GM12878 (cell line): ENCODE data around the gene HSF2BP. TPM values are rescaled to one million over a fixed set of nuclear protein-coding genes. Genes with fewer than 3 reads are reported as not detected.

Source experiments
- ATAC-seq: fragments of 200-7000 bp; cut with Tn5 transposase; 3 replicates; pipeline ENCODE4 v1.9.1; 2020; ENCODE audit warnings: mild to moderate bottlenecking, moderate library complexity
- BruUV-seq: library from RNA; stranded (reverse); fragments of 400-500 nt; replicated peaks from 2 replicates; lab custom pipeline; 2021; lab: Mats Ljungman, UMichigan
- CTCF ChIA-PET: fragments of 300-600 bp; sonication (Branson Sonifier 250); formaldehyde crosslinking; extraction: SDS; loops from one replicate; lab custom pipeline; 2021; ENCODE audit warnings: inconsistent platforms; lab: Yijun Ruan, JAX
- POLR2A ChIA-PET: fragments of 350-600 bp; formaldehyde crosslinking; extraction: SDS; loops from one replicate; lab custom pipeline; 2021; ENCODE audit warnings: inconsistent platforms; lab: Charles Lee
- RAD21 ChIA-PET: fragments of 300-600 bp; sonication (Branson Sonifier 250); formaldehyde crosslinking; loops from one replicate; lab custom pipeline; 2023; ENCODE audit warnings: antibody characterized with exemption; ENCODE audit not compliant: unreplicated experiment; lab: Charles Lee
- SMC1A ChIA-PET: fragments of 300-600 bp; sonication (Branson Sonifier 250); formaldehyde crosslinking; loops from one replicate; lab custom pipeline; 2023; ENCODE audit not compliant: unreplicated experiment, uncharacterized antibody; lab: Charles Lee
- DNase-seq: peaks from one replicate; pipeline ENCODE4 v3.0.0-alpha.2; 2011; ENCODE audit warnings: low read depth, low spot score
- FAIRE-seq: peaks from 3 replicates; lab custom pipeline; 2011; peaks lifted over from hg19 to GRCh38; lab: Jason Lieb, UNC
- H2AFZ ChIP-seq: 2 replicates; pipeline ENCODE4 v1.6.0; 2011; ENCODE audit warnings: low read depth, low read length, control low read depth; ENCODE audit not compliant: control insufficient read depth
- H3K27ac ChIP-seq: 2 replicates; pipeline ENCODE4 v1.5.1; 2011; ENCODE audit warnings: control low read depth; ENCODE audit not compliant: control insufficient read depth, insufficient read depth
- H3K27me3 ChIP-seq, 2 experiments: replicated peaks in 1 of 2; 2 replicates each; pipeline versions ENCODE4 v1.6.0 to v1.6.1; 2011; ENCODE audit warnings: low read length in 1 of 2; ENCODE audit not compliant: control insufficient read depth in 2 of 2, insufficient read depth in 2 of 2
- H3K36me3 ChIP-seq, 2 experiments: 2 replicates each; pipeline ENCODE4 v1.5.1; 2011; ENCODE audit warnings: low read length in 1 of 2; ENCODE audit not compliant: control insufficient read depth in 2 of 2, insufficient read depth in 2 of 2
- H3K4me1 ChIP-seq: 2 replicates; pipeline ENCODE4 v1.6.1; 2011; ENCODE audit warnings: mild to moderate bottlenecking, low read length, moderate library complexity, mixed read lengths; ENCODE audit not compliant: control insufficient read depth, insufficient read depth
- H3K4me2 ChIP-seq: 2 replicates; pipeline ENCODE4 v1.6.0; 2011; ENCODE audit warnings: control low read depth; ENCODE audit not compliant: control insufficient read depth, insufficient read depth
- H3K4me3 ChIP-seq: fragments of 200-600 bp; sonication (generic); 2 replicates; pipeline ENCODE4 v1.5.1; 2016
- H3K79me2 ChIP-seq: 2 replicates; pipeline ENCODE4 v1.6.0; 2011; ENCODE audit warnings: low read length; ENCODE audit not compliant: control insufficient read depth, insufficient read depth
- H3K9ac ChIP-seq: 2 replicates; pipeline ENCODE4 v1.8.0; 2011; ENCODE audit warnings: low read length, control low read depth, mixed read lengths; ENCODE audit not compliant: control insufficient read depth, insufficient read depth
- H3K9me3 ChIP-seq: replicated peaks from 3 replicates; pipeline ENCODE4 v1.5.1; 2011; ENCODE audit warnings: mild to moderate bottlenecking, low read length; ENCODE audit not compliant: control insufficient read depth, insufficient read depth
- H4K20me1 ChIP-seq: 2 replicates; pipeline ENCODE4 v1.6.0; 2011; ENCODE audit not compliant: control insufficient read depth, insufficient read depth
- EGR1 ChIP-seq, 2 experiments: IDR thresholded peaks; 1 replicate in 1 of 2; 2 replicates in 1 of 2; pipeline ENCODE4 v1.6.1; 2011 to 2012; ENCODE audit warnings: low read depth in 2 of 2, low read length in 2 of 2, borderline replicate concordance in 1 of 2, mild to moderate bottlenecking in 1 of 2, moderate library complexity in 1 of 2
- MEF2A ChIP-seq: IDR thresholded peaks from 2 replicates; pipeline ENCODE4 v1.6.1; 2011; ENCODE audit warnings: low read depth, mild to moderate bottlenecking, low read length, moderate library complexity; ENCODE audit not compliant: insufficient read depth
- NR2C1 ChIP-seq: fragments of 450-650 bp; IDR thresholded peaks from 2 replicates; pipeline ENCODE4 v1.6.1; 2017; ENCODE audit warnings: antibody characterized with exemption, mild to moderate bottlenecking, moderate library complexity
- POLR2AphosphoS2 ChIP-seq: IDR thresholded peaks from 2 replicates; pipeline ENCODE4 v1.6.1; 2011; ENCODE audit warnings: low read depth, mild to moderate bottlenecking, low read length, improper control_type of control experiment, moderate library complexity
- RAD51 ChIP-seq: fragments of 450-650 bp; IDR thresholded peaks from 2 replicates; pipeline ENCODE4 v1.6.1; 2016; ENCODE audit warnings: moderate library complexity, mild to moderate bottlenecking, inconsistent platforms
- RUNX3 ChIP-seq: IDR thresholded peaks from 2 replicates; pipeline ENCODE4 v1.6.1; 2012; ENCODE audit warnings: low read length, inconsistent platforms
- STAT1 ChIP-seq: fragments of 450-650 bp; conservative IDR thresholded peaks from 2 replicates; pipeline ENCODE4 v1.6.1; 2014; ENCODE audit warnings: antibody characterized with exemption, mild to moderate bottlenecking
- TARDBP ChIP-seq: IDR thresholded peaks from 2 replicates; pipeline ENCODE4 v1.6.1; 2016; ENCODE audit warnings: borderline replicate concordance
- TCF3 ChIP-seq: IDR thresholded peaks from 2 replicates; pipeline ENCODE4 v1.6.1; 2012; ENCODE audit warnings: low read depth, mild to moderate bottlenecking, low read length, borderline replicate concordance; ENCODE audit not compliant: insufficient read depth
- YY1 ChIP-seq: IDR thresholded peaks from 2 replicates; pipeline ENCODE4 v1.6.1; 2011; ENCODE audit warnings: low read depth, mild to moderate bottlenecking, low read length
- ZNF592 ChIP-seq: fragments of 450-650 bp; IDR thresholded peaks from 2 replicates; pipeline ENCODE4 v1.6.1; 2017; ENCODE audit warnings: mild to moderate bottlenecking, moderate library complexity
- WGBS: methylation state at CpG from one replicate; pipeline ENCODE4 v1.1.6; 2016; ENCODE audit warnings: low lambda C conversion rate; ENCODE audit not compliant: insufficient replicate concordance, insufficient coverage; ENCODE audit errors: missing lambda C conversion rate; 5-methylcytosine and 5-hydroxymethylcytosine counted together
- in situ Hi-C: fragments of 300-500 bp; cut with MboI; formaldehyde crosslinking; loops from 9 replicates; pipeline ENCODE4 v1.14.3; 2018; ENCODE audit warnings: mixed read lengths
- intact Hi-C: fragments of 100-400 bp; cut with micrococcal nuclease; formaldehyde crosslinking; loops from one replicate; pipeline ENCODE4 v1.14.2; 2022; ENCODE audit not compliant: unreplicated experiment
- polyA plus RNA-seq, 11 experiments: library from polyadenylated mRNA; depleted of rRNA in 4 of 11; unstranded in 6 of 11; stranded (reverse) in 5 of 11; fragments of >200 nt; fragmentation: Nextera tagmentation in 4 of 11; fragmentation: Illumina TruSeq in 1 of 11; extraction: Ambion mirVana in 4 of 11; extraction: Trizol in 1 of 11; gene quantifications; 1 replicate in 1 of 11; 2 replicates in 10 of 11; pipeline versions ENCODE4 v1.2.1 to v1.2.3, GENCODE V29; 2011 to 2016; ENCODE audit warnings: inconsistent platforms in 2 of 11, missing spikeins in 2 of 11, low read depth in 1 of 11
- total RNA-seq, 4 experiments: library from RNA; depleted of rRNA in 3 of 4; stranded (reverse); fragments of >200 nt in 3 of 4; fragmentation: Illumina TruSeq in 1 of 4; extraction: Trizol in 1 of 4; gene quantifications; 2 replicates each; pipeline versions ENCODE4 v1.2.1 to v1.2.3, GENCODE V29; 2013 to 2021
- TF ChIP-seq, protein P1 (sequence below): fragments of 450-650 bp; IDR thresholded peaks from 2 replicates; pipeline ENCODE4 v1.6.1; 2017; ENCODE audit warnings: borderline replicate concordance
- TF ChIP-seq, protein P2 (sequence below): fragments of 450-650 bp; formaldehyde crosslinking; IDR thresholded peaks from 2 replicates; pipeline ENCODE4 v1.5.0; 2022; ENCODE audit warnings: mild to moderate bottlenecking, missing genetic modification characterization

HSF2BP gene
- total and polyA plus RNA-seq, 10 of the 15 experiments (the other 5 are each of a cell fraction or from before 2014, with no cell fraction given): 0.07 to 0.81 (median 0.35) TPM

DNA sequence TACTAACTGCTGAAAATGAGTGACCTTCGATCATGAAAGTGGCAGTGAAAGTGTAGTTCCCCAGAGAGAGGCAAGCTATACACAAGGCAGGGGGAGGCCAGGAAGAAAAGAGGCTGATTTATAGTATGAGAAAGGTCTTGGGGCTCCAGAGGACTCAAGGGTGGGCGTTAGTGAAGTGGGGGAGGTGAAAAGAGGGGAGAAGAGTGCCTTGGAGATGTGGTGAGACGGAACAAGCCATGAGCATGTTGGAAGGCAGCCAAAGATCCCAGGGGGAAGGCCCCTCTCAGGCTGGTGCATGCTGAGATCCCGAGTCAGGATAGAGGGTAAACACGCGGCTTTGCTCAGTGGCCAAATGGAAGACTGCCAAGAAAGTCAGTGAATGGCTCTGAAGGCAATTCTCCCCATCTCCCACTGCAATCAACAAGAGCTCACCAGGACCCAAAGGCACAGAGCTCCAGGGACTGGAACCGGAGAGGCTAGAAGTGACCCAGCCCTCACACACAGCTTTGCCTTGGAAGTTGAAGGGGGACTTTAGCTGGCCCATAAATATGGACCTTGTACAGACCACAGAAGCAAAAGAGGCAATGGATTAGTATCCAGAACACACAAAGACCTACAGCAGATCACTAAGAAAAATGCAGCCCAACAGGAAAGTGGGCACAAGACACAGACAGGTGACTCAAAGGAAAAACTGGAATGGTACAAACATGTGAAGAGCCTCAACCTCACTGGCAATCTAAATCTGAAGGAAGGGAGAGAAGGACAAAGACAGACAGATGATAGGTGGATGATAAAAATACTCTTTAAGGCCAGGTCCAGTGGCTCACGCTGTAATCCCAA is 49.6 kb downstream of the HSF2BP start:
- SMC1A ChIA-PET: interaction anchor here (1.1 kb wide), 1 partner anchor 36 kb away, joined by 4 read pairs; no protein-coding TSS in a partner anchor
- no peak for TF ChIP-seq STAT1
- no peak for TF ChIP-seq TARDBP
- TF ChIP-seq MEF2A: no peak
- no peak for TF ChIP-seq RAD51
- no peak for TF ChIP-seq RUNX3
- TF ChIP-seq POLR2AphosphoS2: no peak
- TF ChIP-seq EGR1 (IDR thresholded peaks at IDR 0.05; ENCODE audit: borderline replicate concordance in 1 of 2, low read depth in 2 of 2, low read length in 2 of 2): no peak
- TF ChIP-seq YY1: no peak
- TF ChIP-seq, protein P1, sequence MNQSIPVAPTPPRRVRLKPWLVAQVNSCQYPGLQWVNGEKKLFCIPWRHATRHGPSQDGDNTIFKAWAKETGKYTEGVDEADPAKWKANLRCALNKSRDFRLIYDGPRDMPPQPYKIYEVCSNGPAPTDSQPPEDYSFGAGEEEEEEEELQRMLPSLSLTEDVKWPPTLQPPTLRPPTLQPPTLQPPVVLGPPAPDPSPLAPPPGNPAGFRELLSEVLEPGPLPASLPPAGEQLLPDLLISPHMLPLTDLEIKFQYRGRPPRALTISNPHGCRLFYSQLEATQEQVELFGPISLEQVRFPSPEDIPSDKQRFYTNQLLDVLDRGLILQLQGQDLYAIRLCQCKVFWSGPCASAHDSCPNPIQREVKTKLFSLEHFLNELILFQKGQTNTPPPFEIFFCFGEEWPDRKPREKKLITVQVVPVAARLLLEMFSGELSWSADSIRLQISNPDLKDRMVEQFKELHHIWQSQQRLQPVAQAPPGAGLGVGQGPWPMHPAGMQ: no peak
- TF ChIP-seq TCF3: no peak
- no peak for TF ChIP-seq ZNF592
- TF ChIP-seq, protein P2, sequence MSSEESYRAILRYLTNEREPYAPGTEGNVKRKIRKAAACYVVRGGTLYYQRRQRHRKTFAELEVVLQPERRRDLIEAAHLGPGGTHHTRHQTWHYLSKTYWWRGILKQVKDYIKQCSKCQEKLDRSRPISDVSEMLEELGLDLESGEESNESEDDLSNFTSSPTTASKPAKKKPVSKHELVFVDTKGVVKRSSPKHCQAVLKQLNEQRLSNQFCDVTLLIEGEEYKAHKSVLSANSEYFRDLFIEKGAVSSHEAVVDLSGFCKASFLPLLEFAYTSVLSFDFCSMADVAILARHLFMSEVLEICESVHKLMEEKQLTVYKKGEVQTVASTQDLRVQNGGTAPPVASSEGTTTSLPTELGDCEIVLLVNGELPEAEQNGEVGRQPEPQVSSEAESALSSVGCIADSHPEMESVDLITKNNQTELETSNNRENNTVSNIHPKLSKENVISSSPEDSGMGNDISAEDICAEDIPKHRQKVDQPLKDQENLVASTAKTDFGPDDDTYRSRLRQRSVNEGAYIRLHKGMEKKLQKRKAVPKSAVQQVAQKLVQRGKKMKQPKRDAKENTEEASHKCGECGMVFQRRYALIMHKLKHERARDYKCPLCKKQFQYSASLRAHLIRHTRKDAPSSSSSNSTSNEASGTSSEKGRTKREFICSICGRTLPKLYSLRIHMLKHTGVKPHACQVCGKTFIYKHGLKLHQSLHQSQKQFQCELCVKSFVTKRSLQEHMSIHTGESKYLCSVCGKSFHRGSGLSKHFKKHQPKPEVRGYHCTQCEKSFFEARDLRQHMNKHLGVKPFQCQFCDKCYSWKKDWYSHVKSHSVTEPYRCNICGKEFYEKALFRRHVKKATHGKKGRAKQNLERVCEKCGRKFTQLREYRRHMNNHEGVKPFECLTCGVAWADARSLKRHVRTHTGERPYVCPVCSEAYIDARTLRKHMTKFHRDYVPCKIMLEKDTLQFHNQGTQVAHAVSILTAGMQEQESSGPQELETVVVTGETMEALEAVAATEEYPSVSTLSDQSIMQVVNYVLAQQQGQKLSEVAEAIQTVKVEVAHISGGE: no peak
- no peak for TF ChIP-seq NR2C1
- in situ Hi-C loops: loop anchor here (5.0 kb wide), 1 partner anchor 38 kb away; no protein-coding TSS in a partner anchor

More for the DNA sequence above, 49.6 kb downstream of the HSF2BP start:
- Histone ChIP-seq H3K4me3 (no peak overlapping the region), H3K9me3 (no peaks in the 10 kb centered on the region), H3K27ac (no peak overlapping the region), H3K79me2 (no peaks in the 10 kb centered on the region), H3K4me1 (peaks cover 13% of the 10 kb centered on the region; the same call in 1 of the 2 replicates), H3K36me3 (no peaks in the 10 kb centered on the region), H2AFZ (no peak overlapping the region), H3K4me2 (no peak overlapping the region), H4K20me1 (no peaks in the 10 kb centered on the region), H3K9ac (no peak overlapping the region), H3K27me3 (no peaks in the 10 kb centered on the region)
- no peak for ATAC-seq
- ChIA-PET RAD21 (no interaction called here), CTCF (interaction anchor here (1.5 kb wide), 1 partner anchor 36 kb away, joined by 8 read pairs; no protein-coding TSS in a partner anchor), POLR2A (no interaction called here)
- no peak for FAIRE-seq
- DNase-seq: no peak
- BruUV-seq: no TSS peak
- intact Hi-C loops: loop anchor here (5.0 kb wide), 1 partner anchor 118 kb away; no protein-coding TSS in a partner anchor
- WGBS: 27% methylated on average over 8 of the region's 8 CpGs
